HEK293 (cell line): ENCODE measurements around the gene SMIM13.
A peak's percentile ranks its signal among the peaks of the same experiment; 100 is the strongest.

Experiments used
- CTCF ChIA-PET: fragments of 350-600 bp; formaldehyde crosslinking; extraction: SDS; loops from one replicate; lab custom pipeline; 2021; ENCODE audit warnings: antibody characterized with exemption; lab: Yijun Ruan, JAX
- POLR2A ChIA-PET: fragments of 300-600 bp; formaldehyde crosslinking; extraction: SDS; loops from one replicate; lab custom pipeline; 2020; ENCODE audit warnings: antibody characterized with exemption, inconsistent platforms; lab: Yijun Ruan, JAX
- H3K27ac ChIP-seq: fragments of 200-500 bp; sonication (Bioruptor generic); 2 replicates; pipeline ENCODE4 v1.5.1; 2014; ENCODE audit warnings: low read depth, low read length, control low read depth, inconsistent platforms; ENCODE audit errors: extremely low read depth
- H3K36me3 ChIP-seq, 2 experiments: fragments of 200-500 bp in 1 of 2; sonication (Bioruptor generic) in 1 of 2; 1 replicate in 1 of 2; 2 replicates in 1 of 2; pipeline ENCODE4 v1.5.1; 2014 to 2017; ENCODE audit warnings: inconsistent platforms in 2 of 2, low read length in 2 of 2; ENCODE audit not compliant: control insufficient read depth in 2 of 2, insufficient read depth in 1 of 2
- H3K4me1 ChIP-seq: fragments of 200-500 bp; sonication (Bioruptor generic); 2 replicates; pipeline ENCODE4 v1.5.1; 2014; ENCODE audit warnings: mild to moderate bottlenecking, low read length, inconsistent platforms; ENCODE audit not compliant: control insufficient read depth, insufficient read depth
- H3K4me3 ChIP-seq: 2 replicates; pipeline ENCODE4 v1.5.1; 2011; ENCODE audit warnings: low read depth, mild to moderate bottlenecking, control low read depth, low read length, moderate library complexity
- H3K9me3 ChIP-seq: fragments of 200-500 bp; sonication (Bioruptor generic); 2 replicates; pipeline ENCODE4 v1.5.1; 2014; ENCODE audit warnings: low read depth, low read length, inconsistent platforms; ENCODE audit not compliant: control insufficient read depth, insufficient read depth
- CTCF ChIP-seq: fragments of 450-650 bp; formaldehyde crosslinking; IDR thresholded peaks from 2 replicates; pipeline ENCODE4 v1.5.1; 2016; ENCODE audit warnings: missing biosample characterization, missing genetic modification characterization
- EGR2 ChIP-seq: fragments of 450-650 bp; formaldehyde crosslinking; IDR thresholded peaks from 2 replicates; pipeline ENCODE4 v1.5.1; 2016; ENCODE audit warnings: low read depth, missing biosample characterization, missing genetic modification characterization
- INSM2 ChIP-seq: fragments of 450-650 bp; formaldehyde crosslinking; IDR thresholded peaks from 2 replicates; pipeline ENCODE4 v1.5.1; 2016; ENCODE audit warnings: missing biosample characterization, missing genetic modification characterization
- SCRT2 ChIP-seq: fragments of 450-650 bp; formaldehyde crosslinking; IDR thresholded peaks from 2 replicates; pipeline ENCODE4 v1.5.1; 2016; ENCODE audit warnings: missing biosample characterization, missing genetic modification characterization
- ZBTB48 ChIP-seq: fragments of 450-650 bp; formaldehyde crosslinking; IDR thresholded peaks from 2 replicates; pipeline ENCODE4 v1.5.1; 2016; ENCODE audit warnings: missing biosample characterization, missing genetic modification characterization
- ZBTB6 ChIP-seq: fragments of 450-650 bp; formaldehyde crosslinking; IDR thresholded peaks from 2 replicates; pipeline ENCODE4 v1.5.1; 2017; ENCODE audit warnings: missing biosample characterization, missing genetic modification characterization
- ZFP37 ChIP-seq: fragments of 450-650 bp; formaldehyde crosslinking; IDR thresholded peaks from 2 replicates; pipeline ENCODE4 v1.5.1; 2016; ENCODE audit warnings: missing biosample characterization, missing genetic modification characterization
- ZNF2 ChIP-seq: fragments of 450-650 bp; formaldehyde crosslinking; IDR thresholded peaks from 2 replicates; pipeline ENCODE4 v1.5.1; 2016; ENCODE audit warnings: missing biosample characterization, missing genetic modification characterization
- ZNF335 ChIP-seq: fragments of 450-650 bp; formaldehyde crosslinking; conservative IDR thresholded peaks from 2 replicates; pipeline ENCODE4 v1.5.1; 2016; ENCODE audit warnings: missing biosample characterization, missing genetic modification characterization
- ZNF558 ChIP-seq: fragments of 450-650 bp; formaldehyde crosslinking; IDR thresholded peaks from 2 replicates; pipeline ENCODE4 v1.5.1; 2016; ENCODE audit warnings: missing biosample characterization, missing genetic modification characterization
- ZNF654 ChIP-seq: fragments of 450-650 bp; formaldehyde crosslinking; IDR thresholded peaks from 2 replicates; pipeline ENCODE4 v1.5.1; 2016; ENCODE audit warnings: low read depth, missing biosample characterization, missing genetic modification characterization
- ZNF660 ChIP-seq: fragments of 450-650 bp; IDR thresholded peaks from 2 replicates; pipeline ENCODE4 v1.5.1; 2018; ENCODE audit warnings: missing biosample characterization, mild to moderate bottlenecking, missing genetic modification characterization
- ZSCAN30 ChIP-seq: fragments of 450-650 bp; IDR thresholded peaks from 2 replicates; pipeline ENCODE4 v1.5.1; 2018; ENCODE audit warnings: missing biosample characterization, mild to moderate bottlenecking, missing genetic modification characterization, moderate library complexity
- ZSCAN4 ChIP-seq: fragments of 450-650 bp; formaldehyde crosslinking; IDR thresholded peaks from 2 replicates; pipeline ENCODE4 v1.5.1; 2017; ENCODE audit warnings: missing biosample characterization, missing genetic modification characterization

Gene SMIM13

GRCh38 chr6:11168091-11168635 is 74.5 kb downstream of the SMIM13 start (continued):
- TF ChIP-seq INSM2 (tag by site-specific recombination), result no peak

- TF ChIP-seq ZSCAN4 (no peak), ZBTB6 (tag by site-specific recombination) (no peak)
- H3K27ac ChIP-seq, result no peak overlapping the region
These were observed 78.3 kb downstream of the SMIM13 start for GRCh38 chr6:11171952-11172351.

GRCh38 chr6:11172501-11173327 is 79.1 kb downstream of the SMIM13 start:
- Histone ChIP-seq H3K4me1 (peaks cover 5% of the 10 kb centered on the region; the same call in 1 of the 2 replicates), H3K9me3 (no peaks in the 10 kb centered on the region)
- POLR2A ChIA-PET, result interaction anchor here (0.6 to 2.4 kb wide), 3 partner anchors 59 to 80 kb away, joined by 3 to 10 read pairs (median 3); partner anchors contain the start of genes NEDD9 and SMIM13
- TF ChIP-seq SCRT2 (0 out of 2 replicates have a peak, but pooled peaks have one; percentile 12), CTCF (tag by site-specific recombination) (peak; percentile 63), EGR2 (tag by site-specific recombination) (no peak), ZNF660 (tag by site-specific recombination) (no peak; the same call in 1 of the 2 replicates), ZNF654 (tag by site-specific recombination) (peak; percentile 51), ZSCAN30 (peak; percentile 11; the same call in 1 of the 2 replicates), ZNF2 (tag by site-specific recombination) (peak; percentile 81; the same call in 1 of the 2 replicates), ZNF558 (tag by site-specific recombination) (no peak), ZNF335 (tag by site-specific recombination) (peak; percentile 43; the same call in 1 of the 2 replicates), ZFP37 (0 out of 2 replicates have a peak, but pooled peaks have one; percentile 31), ZBTB48 (peak; percentile 61; the same call in 1 of the 2 replicates)
- TF ChIP-seq, all 188 proteins: peak for 8
- peak overlapping the region; percentile 21 for H3K4me3 ChIP-seq
- CTCF ChIA-PET, result interaction anchor here (0.6 to 5.9 kb wide), 48 partner anchors 8 to 402 kb away, joined by 3 to 39 read pairs (median 5); no protein-coding TSS in a partner anchor
- no peaks in the 10 kb centered on the region for H3K36me3 ChIP-seq
- no peak overlapping the region for H3K27ac ChIP-seq

More at GRCh38 chr6:11171952-11172351, 78.3 kb downstream of the SMIM13 start:
- no peaks in the 10 kb centered on the region for H3K36me3 ChIP-seq
- H3K4me1 ChIP-seq, result peaks cover 5% of the 10 kb centered on the region; the same call in 1 of the 2 replicates
- ChIA-PET POLR2A (interaction anchor here (0.9 to 2.4 kb wide), 2 partner anchors 61 to 79 kb away, joined by 3 to 10 read pairs; partner anchors contain the start of genes NEDD9 and SMIM13), CTCF (interaction anchor here (0.6 to 5.9 kb wide), 51 partner anchors 9 to 733 kb away, joined by 3 to 39 read pairs (median 4); no protein-coding TSS in a partner anchor)
- H3K9me3 ChIP-seq, result no peaks in the 10 kb centered on the region
- no peak overlapping the region for H3K4me3 ChIP-seq
